Measurements from ENCODE around the gene GLIS2.

The GLIS2 gene

DNA sequence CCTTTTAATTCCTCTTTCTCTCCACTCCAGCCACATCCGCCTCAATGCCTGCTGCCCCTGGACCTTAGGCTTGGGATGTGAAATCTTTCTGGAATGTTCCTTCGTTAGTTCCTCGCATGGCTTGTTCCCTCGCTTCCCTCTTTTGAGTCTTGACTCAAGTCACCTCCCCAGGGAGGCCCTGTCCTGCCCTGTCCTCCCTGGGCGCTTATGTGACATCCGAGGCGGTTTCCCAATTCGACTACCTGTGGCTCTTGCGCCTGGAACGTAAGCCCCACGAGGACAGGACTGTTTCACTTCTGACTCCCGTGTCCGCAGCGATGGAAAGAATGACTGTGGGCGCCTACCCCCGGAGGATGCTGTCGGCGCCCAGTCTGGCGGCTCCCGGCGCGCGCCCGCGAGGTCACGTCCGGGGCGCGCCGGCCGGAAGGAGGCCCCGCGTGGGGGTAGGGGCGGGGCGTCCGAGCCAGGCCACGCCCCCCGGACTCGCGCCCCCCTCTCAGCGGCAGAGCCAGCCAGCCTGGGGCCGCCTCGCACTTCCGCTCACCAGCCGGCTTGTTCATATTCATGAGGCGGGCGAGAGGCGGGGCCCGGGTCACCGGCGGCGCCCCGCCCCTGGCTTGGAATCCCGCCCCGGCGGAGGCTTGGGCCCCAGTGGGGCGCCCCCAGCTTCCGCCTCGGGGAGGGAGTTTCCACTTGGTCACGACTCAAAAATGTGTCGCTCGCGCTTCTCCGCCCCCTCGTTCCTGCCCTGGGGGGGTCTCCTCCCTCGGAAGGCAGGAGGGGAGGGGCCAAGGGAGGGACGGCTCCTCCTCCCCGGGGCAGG lies 8.4 kb upstream of the GLIS2 start:
- Histone ChIP-seq H3K79me2 (no peaks in the 10 kb centered on the region), H2AFZ (peak overlapping the region; percentile 89), H3K4me2 (ENCODE audit: low read length) (peak overlapping the region; percentile 89), H3K9me3 (ENCODE audit: control insufficient read depth, low read length) (no peaks in the 10 kb centered on the region), H3K27me3 (ENCODE audit: control insufficient read depth, insufficient read depth, low read length) (no peaks in the 10 kb centered on the region), H3K9ac (no peak overlapping the region), H3K4me3 (ENCODE audit: low read depth, low read length) (peak overlapping the region; percentile 75), H3K27ac (peak overlapping the region; percentile 73), H3K4me1 (peaks cover 12% of the 10 kb centered on the region), H3K36me3 (ENCODE audit: control insufficient read depth, insufficient read depth, low read length) (no peaks in the 10 kb centered on the region)
- no peak for TF ChIP-seq CTCF (IDR thresholded peaks at IDR 0.05)

- H3K4me1 ChIP-seq = peaks cover 12% of the 10 kb centered on the region
Measured at GRCh38 chr16:4309102-4309832, 6.6 kb upstream of the GLIS2 start.

GRCh38 chr16:4309833-4310266 lies 6.0 kb upstream of the GLIS2 start:
- Histone ChIP-seq H2AFZ (peak overlapping the region; percentile 36), H3K79me2 (no peaks in the 10 kb centered on the region), H3K27ac (peak overlapping the region; percentile 25), H3K9ac (no peak overlapping the region), H3K4me2 (ENCODE audit: low read length) (no peak overlapping the region), H3K27me3 (ENCODE audit: control insufficient read depth, insufficient read depth, low read length) (no peaks in the 10 kb centered on the region), H3K4me3 (ENCODE audit: low read depth, low read length) (no peak overlapping the region), H3K4me1 (peaks cover 12% of the 10 kb centered on the region), H3K9me3 (ENCODE audit: control insufficient read depth, low read length) (no peaks in the 10 kb centered on the region), H3K36me3 (ENCODE audit: control insufficient read depth, insufficient read depth, low read length) (no peaks in the 10 kb centered on the region)
- peak; percentile 80 for TF ChIP-seq CTCF (IDR thresholded peaks at IDR 0.05)

More at GRCh38 chr16:4309102-4309832, 6.6 kb upstream of the GLIS2 start:
- Histone ChIP-seq H3K9me3 (ENCODE audit: control insufficient read depth, low read length) (no peaks in the 10 kb centered on the region), H3K9ac (no peak overlapping the region), H2AFZ (peak overlapping the region; percentile 36), H3K27ac (peak overlapping the region; percentile 4), H3K4me2 (ENCODE audit: low read length) (no peak overlapping the region), H3K79me2 (no peaks in the 10 kb centered on the region), H3K36me3 (ENCODE audit: control insufficient read depth, insufficient read depth, low read length) (no peaks in the 10 kb centered on the region), H3K4me3 (ENCODE audit: low read depth, low read length) (no peak overlapping the region), H3K27me3 (ENCODE audit: control insufficient read depth, insufficient read depth, low read length) (no peaks in the 10 kb centered on the region)
- no peak for TF ChIP-seq CTCF (IDR thresholded peaks at IDR 0.05)

GRCh38 chr16:4313563-4314531 lies 2.0 kb upstream of the GLIS2 start:
- peak overlapping the region; percentile 3 for H3K4me2 ChIP-seq (ENCODE audit: low read length)
- peak; percentile 73 for TF ChIP-seq CTCF (IDR thresholded peaks at IDR 0.05)
- peaks cover 14% of the 10 kb centered on the region for H3K4me1 ChIP-seq
- peak overlapping the region; percentile 85 for H3K27ac ChIP-seq
- H3K9me3 ChIP-seq (ENCODE audit: control insufficient read depth, low read length) = no peaks in the 10 kb centered on the region
- no peak overlapping the region for H3K9ac ChIP-seq
- peak overlapping the region; percentile 38 for H2AFZ ChIP-seq
- H3K79me2 ChIP-seq = peaks cover 19% of the 10 kb centered on the region
- no peak overlapping the region for H3K4me3 ChIP-seq (ENCODE audit: low read depth, low read length)
- H3K27me3 ChIP-seq (ENCODE audit: control insufficient read depth, insufficient read depth, low read length) = no peaks in the 10 kb centered on the region
- H3K36me3 ChIP-seq (ENCODE audit: control insufficient read depth, insufficient read depth, low read length) = no peaks in the 10 kb centered on the region
